Activated gamma-delta T cell treated with Interleukin-2 at 50 U/mL for 16 hours (primary cell): ENCODE results near the gene ZNF335.
A peak's percentile ranks its signal among the peaks of the same experiment; 100 is the strongest.

ENCODE experiments used
- DNase-seq: peaks from one replicate; pipeline ENCODE4 v3.0.0-alpha.2; 2020

The ZNF335 gene, protein sequence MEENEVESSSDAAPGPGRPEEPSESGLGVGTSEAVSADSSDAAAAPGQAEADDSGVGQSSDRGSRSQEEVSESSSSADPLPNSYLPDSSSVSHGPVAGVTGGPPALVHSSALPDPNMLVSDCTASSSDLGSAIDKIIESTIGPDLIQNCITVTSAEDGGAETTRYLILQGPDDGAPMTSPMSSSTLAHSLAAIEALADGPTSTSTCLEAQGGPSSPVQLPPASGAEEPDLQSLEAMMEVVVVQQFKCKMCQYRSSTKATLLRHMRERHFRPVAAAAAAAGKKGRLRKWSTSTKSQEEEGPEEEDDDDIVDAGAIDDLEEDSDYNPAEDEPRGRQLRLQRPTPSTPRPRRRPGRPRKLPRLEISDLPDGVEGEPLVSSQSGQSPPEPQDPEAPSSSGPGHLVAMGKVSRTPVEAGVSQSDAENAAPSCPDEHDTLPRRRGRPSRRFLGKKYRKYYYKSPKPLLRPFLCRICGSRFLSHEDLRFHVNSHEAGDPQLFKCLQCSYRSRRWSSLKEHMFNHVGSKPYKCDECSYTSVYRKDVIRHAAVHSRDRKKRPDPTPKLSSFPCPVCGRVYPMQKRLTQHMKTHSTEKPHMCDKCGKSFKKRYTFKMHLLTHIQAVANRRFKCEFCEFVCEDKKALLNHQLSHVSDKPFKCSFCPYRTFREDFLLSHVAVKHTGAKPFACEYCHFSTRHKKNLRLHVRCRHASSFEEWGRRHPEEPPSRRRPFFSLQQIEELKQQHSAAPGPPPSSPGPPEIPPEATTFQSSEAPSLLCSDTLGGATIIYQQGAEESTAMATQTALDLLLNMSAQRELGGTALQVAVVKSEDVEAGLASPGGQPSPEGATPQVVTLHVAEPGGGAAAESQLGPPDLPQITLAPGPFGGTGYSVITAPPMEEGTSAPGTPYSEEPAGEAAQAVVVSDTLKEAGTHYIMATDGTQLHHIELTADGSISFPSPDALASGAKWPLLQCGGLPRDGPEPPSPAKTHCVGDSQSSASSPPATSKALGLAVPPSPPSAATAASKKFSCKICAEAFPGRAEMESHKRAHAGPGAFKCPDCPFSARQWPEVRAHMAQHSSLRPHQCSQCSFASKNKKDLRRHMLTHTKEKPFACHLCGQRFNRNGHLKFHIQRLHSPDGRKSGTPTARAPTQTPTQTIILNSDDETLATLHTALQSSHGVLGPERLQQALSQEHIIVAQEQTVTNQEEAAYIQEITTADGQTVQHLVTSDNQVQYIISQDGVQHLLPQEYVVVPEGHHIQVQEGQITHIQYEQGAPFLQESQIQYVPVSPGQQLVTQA (N-terminal part only)

DNA sequence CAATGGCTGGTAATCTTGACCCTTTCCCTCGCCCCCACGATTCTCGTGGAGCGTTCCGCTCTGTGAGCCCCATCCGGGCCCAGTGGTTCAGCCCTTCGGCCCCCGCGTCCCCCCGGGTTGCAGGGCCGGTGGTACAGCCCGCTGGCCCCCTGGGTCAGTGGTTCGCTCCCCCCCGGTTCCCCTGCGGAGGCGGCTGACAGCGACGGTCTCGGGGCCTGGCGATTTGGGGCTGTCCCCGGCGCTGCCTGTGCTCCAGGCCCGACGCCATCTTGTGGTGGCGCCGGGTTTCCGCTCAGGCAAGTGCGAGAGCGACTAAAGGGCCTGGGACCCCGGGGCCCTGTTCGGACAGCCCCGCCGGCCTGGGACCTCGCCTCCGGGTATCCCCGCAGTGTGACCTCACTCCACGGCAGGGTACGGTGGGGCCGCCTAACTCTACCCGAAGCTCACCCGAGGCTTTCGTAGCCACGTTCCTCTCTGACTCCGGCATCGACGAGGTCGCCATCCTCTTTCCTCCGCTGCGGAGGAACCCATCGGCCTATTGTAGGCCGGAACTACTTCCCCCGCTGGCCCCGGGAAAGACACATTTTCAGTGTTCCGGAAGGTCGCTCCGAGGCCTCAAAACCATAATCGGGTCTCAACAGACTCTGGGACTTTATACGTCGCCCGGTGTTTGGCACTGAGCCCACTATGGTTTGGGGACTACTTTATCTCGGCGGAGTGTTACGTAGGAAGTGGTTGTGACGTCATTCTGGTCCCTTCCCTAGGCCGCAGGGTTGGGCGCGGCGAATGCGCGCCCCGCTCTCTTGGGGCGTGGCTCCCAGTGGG is at the start of gene ZNF335:
Gene ZNF335, minus strand, starts transcription at position 529 of the 825 bp plus-strand sequence. CDS start 793 bp downstream, outside the sequence.
- peak; percentile 93 for DNase-seq

DNA sequence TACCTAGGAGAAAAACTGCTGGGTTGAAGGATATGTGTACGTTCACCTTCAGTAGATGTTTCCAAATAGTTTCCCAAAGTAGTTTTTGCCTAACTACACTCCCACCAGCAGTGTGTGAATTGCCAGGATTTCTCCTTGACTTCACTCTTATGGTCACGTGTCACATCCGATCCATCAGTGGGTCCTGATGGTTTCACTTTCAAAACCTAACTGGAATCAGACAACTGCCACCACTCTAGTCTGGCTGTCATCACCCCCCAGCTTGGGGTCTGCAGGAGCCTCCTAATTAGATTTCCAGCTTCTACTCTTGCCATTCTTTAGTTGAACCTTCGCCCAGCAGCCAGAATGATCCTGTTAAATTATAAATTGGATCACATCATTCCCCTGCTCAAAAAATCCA is 48.6 kb upstream of the ZNF335 start:
- DNase-seq, result no peak

DNA sequence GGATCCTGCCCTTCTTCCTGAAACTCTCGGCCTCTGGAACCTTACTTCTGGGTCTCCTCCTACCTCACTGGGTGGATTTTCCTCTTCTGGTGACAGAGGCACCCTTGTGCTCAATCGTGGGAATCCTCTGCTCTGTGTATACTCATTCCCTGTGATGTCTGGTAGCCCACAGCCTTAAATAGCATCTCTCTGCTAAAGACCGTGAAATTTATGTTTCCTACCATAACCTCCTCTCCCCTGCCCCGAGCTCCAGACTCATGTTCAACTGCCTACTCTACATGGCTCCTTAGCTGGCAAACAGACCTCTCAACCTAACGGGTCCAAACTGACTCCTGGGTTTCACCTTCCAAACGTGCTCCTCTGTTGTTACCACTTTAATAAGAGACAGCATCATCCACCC is 46.6 kb upstream of the ZNF335 start:
- DNase-seq, result no peak

DNA sequence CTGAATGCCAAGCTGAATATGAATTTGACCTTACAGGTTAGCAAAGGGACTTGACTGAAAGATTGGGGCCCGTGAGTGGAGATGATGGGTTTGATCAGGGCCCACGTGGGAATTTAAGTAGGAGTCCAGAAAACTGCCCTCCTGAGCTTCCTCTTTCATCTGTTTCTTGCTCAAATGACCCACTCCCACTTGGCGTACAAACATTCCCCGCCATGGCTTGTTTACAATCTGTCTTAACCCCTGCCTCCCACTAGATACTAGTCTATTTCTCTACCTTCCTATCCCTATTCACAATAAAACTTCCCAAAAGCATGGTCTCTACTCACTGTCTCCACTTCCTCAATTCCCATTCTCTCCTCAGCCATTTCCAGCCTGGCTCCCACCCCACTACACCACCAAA is 46.1 kb upstream of the ZNF335 start:
- no peak for DNase-seq

DNA sequence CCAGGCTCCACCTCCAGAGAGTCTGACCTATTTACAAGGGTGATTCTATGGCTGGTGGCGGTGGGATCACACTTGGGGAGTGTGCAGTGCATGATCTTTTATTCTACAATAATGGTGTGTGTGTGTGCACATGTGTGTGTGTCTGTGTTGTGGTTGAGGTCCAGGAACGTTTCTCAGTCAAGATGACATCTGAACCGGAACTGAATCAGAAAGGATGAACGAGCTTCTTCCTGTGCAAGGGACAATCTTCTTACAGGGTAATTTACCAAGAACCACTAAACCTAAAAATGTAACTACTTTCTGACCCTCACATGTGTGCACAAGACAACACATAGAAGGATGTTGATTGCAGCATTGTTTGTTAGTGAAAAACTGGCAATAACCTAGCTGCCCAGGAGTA is 45.3 kb upstream of the ZNF335 start:
- no peak for DNase-seq

DNA sequence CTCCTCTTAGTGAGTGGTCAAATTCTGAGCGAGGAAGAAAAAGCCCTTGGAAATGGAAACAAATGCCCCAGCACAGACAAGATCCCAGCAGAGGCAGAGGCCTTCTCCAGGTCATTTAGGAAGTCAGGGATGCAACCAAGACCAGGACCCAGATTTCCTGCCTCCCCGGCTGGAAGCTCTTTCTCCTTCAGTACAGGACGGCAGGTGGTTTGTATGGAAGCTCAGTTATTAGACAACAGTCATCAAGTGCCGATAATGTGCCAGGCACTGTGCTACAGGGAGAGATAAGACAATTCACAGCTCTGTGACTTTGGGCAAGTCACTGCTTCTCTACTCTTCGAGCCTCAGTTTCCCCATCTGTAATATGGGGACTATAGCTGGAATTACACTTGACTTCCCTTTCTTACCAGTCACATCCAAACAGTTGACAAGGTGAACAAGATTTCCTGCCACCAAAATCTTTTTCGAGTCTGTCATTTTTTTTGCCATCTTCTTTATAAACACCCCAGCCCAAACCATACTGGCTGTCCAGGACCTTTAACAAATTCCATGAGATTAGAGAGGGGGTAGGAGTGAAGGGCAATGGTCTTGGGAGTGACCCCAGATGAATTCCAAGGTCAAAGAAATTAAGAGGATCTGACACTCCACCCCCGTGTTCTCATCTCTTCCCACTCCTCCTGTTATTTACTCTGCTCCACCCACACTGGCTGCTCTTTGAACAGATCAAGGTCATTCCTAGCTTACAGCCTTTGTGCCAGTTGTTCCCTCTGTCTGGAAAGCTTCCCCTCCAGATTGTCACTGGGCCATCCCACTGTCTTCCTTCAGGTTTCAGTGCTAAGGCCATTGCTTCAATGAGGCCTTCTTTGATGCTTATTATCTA is 42.8 kb upstream of the ZNF335 start:
- DNase-seq, result no peak

DNA sequence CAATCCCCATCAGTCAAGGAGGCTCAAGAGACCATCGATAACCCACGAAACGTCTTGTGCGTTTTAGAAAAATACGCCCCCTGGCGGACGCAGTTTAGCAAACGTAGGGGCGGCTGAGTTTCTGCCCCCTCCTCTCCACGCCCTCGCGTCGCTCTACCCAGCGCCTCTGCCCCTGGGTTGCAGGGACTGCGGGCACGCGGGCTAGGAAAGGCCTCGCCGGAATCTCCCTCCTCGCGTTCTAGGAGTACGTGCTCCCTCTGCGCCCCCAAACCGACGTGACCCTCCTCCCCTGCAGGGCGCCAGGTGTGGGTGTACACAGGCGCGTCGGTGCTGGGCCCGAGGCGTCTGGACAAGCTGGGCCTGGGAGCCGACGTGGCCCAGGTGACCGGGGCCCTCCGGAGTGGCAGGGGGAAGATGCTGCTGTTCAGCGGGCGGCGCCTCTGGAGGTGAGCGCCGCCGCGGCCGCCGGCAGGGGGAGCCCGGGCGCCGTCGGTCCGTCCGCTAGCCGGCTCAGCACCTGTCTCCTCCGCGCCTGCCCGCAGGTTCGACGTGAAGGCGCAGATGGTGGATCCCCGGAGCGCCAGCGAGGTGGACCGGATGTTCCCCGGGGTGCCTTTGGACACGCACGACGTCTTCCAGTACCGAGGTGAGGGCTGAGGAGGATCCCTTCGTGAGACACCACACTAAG is 42.0 kb upstream of the ZNF335 start:
- DNase-seq, result peak; percentile 59

DNA sequence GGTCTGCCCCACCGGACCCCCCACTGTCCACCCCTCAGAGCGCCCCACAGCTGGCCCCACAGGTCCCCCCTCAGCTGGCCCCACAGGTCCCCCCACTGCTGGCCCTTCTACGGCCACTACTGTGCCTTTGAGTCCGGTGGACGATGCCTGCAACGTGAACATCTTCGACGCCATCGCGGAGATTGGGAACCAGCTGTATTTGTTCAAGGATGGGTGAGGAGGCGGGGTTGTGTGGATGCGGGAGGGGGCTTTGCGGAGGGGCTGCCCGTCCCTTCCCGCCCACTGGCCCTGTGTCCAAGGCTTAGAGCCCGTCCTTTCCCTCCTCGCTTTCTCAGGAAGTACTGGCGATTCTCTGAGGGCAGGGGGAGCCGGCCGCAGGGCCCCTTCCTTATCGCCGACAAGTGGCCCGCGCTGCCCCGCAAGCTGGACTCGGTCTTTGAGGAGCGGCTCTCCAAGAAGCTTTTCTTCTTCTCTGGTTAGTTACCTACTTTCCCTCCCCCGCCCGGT is 41.4 kb upstream of the ZNF335 start:
- no peak for DNase-seq

DNA sequence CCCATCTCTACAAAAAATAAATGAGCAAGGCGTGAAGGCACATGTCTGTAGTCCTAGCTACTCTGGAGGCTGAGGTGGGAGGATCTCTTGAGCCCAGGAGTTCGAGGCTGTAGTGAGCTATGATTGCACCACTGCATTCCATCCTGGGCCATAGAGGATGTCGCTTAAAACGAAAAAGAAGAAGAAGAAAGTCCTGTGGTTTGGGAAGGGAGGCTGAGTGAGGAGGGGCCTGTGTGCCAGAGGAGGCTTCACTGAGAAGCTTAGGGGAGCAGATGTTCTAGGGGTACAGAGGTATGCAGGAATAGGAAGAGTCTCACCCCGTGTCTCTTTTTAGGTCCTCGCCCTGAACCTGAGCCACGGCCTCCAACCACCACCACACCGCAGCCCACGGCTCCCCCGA is 40.9 kb upstream of the ZNF335 start:
- no peak for DNase-seq

DNA sequence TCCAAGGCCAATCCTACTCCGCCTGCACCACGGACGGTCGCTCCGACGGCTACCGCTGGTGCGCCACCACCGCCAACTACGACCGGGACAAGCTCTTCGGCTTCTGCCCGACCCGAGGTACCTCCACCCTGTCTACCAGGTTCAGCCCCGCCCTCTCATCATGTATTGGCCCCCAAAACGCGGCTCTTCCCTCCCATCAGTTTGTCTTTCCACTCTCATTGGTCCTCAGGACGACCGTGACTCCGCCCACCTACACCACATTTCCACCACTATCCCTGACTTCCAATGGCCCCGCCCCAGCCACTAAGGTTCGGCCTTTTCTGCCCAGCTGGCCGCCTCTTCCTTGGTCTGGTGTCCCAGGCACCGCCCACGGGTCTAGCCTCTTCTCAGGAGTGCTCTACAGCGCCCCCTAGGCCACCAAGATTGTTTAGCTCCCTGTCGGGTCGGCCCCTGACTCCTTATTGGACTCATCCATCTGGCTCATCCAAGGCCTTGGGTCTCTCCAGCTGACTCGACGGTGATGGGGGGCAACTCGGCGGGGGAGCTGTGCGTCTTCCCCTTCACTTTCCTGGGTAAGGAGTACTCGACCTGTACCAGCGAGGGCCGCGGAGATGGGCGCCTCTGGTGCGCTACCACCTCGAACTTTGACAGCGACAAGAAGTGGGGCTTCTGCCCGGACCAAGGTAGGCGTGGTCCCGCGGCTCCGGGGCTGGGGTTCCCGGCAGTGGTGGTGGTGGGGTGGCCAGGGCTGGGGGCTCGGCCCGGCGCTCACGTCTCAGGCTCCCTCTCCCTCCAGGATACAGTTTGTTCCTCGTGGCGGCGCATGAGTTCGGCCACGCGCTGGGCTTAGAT is 39.9 kb upstream of the ZNF335 start:
- DNase-seq, result peak; percentile 14

DNA sequence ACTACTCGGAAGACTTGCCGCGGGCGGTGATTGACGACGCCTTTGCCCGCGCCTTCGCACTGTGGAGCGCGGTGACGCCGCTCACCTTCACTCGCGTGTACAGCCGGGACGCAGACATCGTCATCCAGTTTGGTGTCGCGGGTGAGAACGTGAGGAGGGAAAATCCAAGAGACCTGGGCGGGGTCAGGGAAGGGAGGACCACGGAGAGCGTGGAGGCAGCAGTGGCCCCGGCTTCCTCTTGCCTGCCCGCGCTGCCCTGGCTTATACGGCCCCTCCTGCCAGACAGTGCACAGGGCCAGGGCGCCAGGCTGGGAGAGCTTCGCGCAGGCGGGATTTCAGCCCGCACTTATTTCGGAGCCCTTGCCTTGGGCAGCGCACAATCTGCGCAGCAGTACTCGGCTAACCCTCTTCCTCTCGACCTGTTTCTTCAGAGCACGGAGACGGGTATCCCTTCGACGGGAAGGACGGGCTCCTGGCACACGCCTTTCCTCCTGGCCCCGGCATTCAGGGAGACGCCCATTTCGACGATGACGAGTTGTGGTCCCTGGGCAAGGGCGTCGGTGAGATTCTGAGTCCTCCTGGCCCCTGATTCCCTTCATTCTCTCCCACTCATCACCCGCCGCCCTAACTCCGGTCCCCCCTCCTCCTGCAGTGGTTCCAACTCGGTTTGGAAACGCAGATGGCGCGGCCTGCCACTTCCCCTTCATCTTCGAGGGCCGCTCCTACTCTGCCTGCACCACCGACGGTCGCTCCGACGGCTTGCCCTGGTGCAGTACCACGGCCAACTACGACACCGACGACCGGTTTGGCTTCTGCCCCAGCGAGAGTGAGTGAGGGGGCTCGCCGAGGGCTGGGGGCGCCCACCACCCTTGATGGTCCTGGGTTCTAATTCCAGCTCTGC is 38.7 kb upstream of the ZNF335 start:
- peak; percentile 34 for DNase-seq

DNA sequence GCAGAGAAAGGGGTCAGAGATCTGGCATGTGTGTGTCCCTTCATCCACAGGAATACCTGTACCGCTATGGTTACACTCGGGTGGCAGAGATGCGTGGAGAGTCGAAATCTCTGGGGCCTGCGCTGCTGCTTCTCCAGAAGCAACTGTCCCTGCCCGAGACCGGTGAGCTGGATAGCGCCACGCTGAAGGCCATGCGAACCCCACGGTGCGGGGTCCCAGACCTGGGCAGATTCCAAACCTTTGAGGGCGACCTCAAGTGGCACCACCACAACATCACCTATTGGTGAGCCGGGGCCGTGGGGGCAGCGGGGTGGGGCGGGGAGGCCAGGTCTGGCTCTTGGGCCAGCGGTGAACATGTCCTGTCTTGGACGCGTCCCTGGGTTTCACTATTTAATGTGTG is 37.8 kb upstream of the ZNF335 start:
- DNase-seq, result no peak

DNA sequence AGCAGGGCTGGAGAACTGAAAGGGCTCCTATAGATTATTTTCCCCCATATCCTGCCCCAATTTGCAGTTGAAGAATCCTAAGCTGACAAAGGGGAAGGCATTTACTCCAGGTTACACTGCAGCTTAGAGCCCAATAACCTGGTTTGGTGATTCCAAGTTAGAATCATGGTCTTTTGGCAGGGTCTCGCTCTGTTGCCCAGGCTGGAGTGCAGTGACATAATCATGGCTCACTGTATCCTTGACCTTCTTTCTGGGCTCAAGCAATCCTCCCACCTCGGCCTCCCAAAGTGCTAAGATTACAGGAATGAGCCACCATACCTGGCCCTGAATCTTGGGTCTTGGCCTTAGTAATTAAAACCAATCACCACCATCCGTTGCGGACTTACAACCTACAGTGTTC is 35.7 kb upstream of the ZNF335 start:
- DNase-seq, result no peak

DNA sequence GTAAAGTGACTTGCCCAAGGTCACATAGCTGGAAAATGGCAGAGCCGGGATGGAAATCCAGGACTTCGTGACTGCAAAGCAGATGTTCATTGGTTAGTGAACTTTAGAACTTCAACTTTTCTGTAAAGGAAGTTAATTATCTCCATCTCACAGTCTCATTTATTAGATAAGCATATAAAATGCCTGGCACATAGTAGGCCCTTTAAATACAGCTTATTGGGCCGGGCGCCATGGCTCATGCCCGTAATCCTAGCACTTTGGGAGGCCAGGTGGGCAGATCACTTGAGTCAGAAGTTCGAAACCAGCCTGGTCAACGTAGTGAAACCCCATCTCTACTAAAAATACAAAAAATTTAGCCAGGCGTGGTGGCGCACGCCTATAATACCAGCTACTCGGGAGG is 35.0 kb upstream of the ZNF335 start:
- no peak for DNase-seq

DNA sequence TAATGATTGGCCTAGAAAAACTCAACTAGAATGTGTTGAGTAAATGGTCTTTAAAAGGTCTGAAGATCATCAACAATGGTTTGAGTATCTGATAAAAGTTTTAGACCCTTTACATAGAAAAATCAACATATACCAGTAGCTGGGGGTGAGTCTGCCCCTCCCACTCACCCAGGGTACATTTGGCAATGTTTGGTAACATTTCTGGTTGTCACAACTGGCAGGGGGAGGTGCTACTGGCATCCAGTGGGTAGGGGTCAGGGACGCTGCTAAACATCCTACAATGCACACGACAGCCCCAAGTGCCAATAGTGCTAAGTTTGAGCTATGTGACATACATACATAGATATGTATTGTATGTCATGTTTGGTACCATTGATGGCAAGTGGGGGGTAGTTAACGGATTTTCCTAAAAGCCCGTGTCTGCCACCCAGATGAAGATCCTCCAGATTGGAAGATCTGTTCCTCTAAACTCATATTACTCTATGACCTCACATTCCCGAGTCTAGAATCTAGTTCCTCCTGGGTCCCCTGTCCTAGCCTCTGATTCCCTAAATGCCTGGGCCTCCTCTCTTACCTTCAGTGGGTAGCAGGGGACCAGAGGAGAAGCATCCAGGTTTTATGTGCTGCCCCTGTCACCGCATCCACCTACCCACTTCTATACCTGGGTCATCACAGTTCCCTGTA is 34.2 kb upstream of the ZNF335 start:
- DNase-seq, result no peak

DNA sequence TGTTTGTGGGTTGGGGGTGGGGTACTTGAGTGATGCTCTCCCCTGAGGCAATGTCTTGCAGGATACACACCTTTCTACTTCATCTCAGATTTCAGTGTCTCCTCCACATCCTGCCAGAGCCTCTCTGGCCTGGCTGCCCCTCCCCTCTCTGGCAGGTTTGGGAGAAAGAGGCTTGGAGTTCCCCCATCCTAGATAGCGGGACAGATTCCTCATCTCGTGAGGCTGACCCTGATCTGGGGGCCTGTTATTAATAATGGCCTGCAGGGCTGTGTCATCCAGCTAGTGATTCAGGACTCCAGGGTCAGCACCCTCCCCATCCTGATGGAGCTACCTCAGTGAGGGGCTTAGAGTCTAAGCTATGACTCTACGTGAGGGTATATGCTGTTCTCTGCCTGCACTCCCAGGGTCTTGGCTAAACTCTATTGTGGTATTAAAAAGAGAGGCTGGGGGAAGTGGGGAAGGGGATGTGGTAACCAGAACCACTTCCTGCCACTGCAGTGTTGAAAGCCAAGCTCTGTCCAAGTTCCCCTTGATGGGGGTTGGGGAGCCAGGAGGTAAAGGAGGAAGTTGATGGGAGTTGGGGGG is 33.0 kb upstream of the ZNF335 start:
- DNase-seq, result peak; percentile 35

DNA sequence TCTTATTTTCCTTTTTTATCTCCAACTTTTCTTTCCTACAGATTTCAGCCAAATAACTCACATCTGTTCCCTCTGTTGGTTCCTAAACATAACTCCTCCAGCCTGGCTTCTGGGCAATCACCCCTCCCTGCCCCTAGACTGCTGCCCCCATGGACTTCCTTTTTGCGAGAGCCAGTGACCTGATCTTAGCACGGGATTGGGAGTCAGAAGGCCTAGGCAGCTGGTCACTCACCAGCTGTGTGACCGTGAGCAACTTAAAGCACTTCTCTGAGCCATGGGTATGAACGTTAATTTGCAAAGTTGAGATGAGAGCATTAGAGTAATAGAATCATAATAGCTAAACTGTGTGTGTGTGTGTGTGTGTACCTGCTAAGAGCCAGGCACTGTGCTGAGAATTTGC is 32.2 kb upstream of the ZNF335 start:
- no peak for DNase-seq
